ENCODE data around the gene SLC25A40.
A peak's percentile ranks its signal among the peaks of the same experiment; 100 is the strongest.

Gene SLC25A40

GRCh38 chr7:87818336-87818735, 57.8 kb downstream of the SLC25A40 start:
- no peak for TF ChIP-seq CTCF (IDR thresholded peaks at IDR 0.05; ENCODE audit: low read depth, low read length)
- no peak for DNase-seq (ENCODE audit: extremely low read depth, low read depth)

GRCh38 chr7:87816389-87816788, 59.8 kb downstream of the SLC25A40 start:
- DNase-seq (ENCODE audit: extremely low read depth, low read depth), result no peak
- no peak for TF ChIP-seq CTCF (IDR thresholded peaks at IDR 0.05; ENCODE audit: low read depth, low read length)

GRCh38 chr7:87810726-87811125, 65.4 kb downstream of the SLC25A40 start:
- no peak for TF ChIP-seq CTCF (IDR thresholded peaks at IDR 0.05; ENCODE audit: low read depth, low read length)
- no peak for DNase-seq (ENCODE audit: extremely low read depth, low read depth)

GRCh38 chr7:87810130-87810529, 66.0 kb downstream of the SLC25A40 start:
- no peak for DNase-seq (ENCODE audit: extremely low read depth, low read depth)
- TF ChIP-seq CTCF (IDR thresholded peaks at IDR 0.05; ENCODE audit: low read depth, low read length), result no peak

- DNase-seq (ENCODE audit: extremely low read depth, low read depth), result no peak
- no peak for TF ChIP-seq CTCF (IDR thresholded peaks at IDR 0.05; ENCODE audit: low read depth, low read length)
These were observed 70.0 kb downstream of the SLC25A40 start for GRCh38 chr7:87806150-87806549.

- DNase-seq (ENCODE audit: extremely low read depth, low read depth), result peak; percentile 12
- TF ChIP-seq CTCF (IDR thresholded peaks at IDR 0.05; ENCODE audit: low read depth, low read length), result peak; percentile 61
These were observed 78.3 kb downstream of the SLC25A40 start for GRCh38 chr7:87797798-87798403.

- no peak for DNase-seq (ENCODE audit: extremely low read depth, low read depth)
- no peak for TF ChIP-seq CTCF (IDR thresholded peaks at IDR 0.05; ENCODE audit: low read depth, low read length)
These were observed 78.8 kb downstream of the SLC25A40 start for GRCh38 chr7:87797395-87797794.
